Measurements from ENCODE around the gene KRTAP16-1. TPM values are rescaled to one million over a fixed set of nuclear protein-coding genes. Genes with fewer than 3 reads are reported as not detected.

The KRTAP16-1 gene
- total and polyA plus RNA-seq, 2 of the 4 experiments (the other 2 are of a cell fraction): not detected

GRCh38 chr17:41331606-41332005 lies 22.5 kb upstream of the KRTAP16-1 start:
- no peak overlapping the region for H3K27ac ChIP-seq (ENCODE audit: insufficient read depth, low read length)
- ChIA-PET POLR2A (ENCODE audit: unreplicated experiment) (interaction anchor here (0.6 kb wide), 1 partner anchor 153 kb away, joined by 3 read pairs; no protein-coding TSS in a partner anchor), CTCF (no interaction called here)
- DNase-seq: no peak
- H2BK120ac ChIP-seq (ENCODE audit: low read depth, low read length): peak overlapping the region; percentile 54; the same call in 1 of the 2 replicates
- H3K14ac ChIP-seq (replicated peaks; ENCODE audit: low read depth, low read length): no peak overlapping the region
- H3K4ac ChIP-seq (ENCODE audit: low read depth, low read length): no peak overlapping the region
- peaks cover 3% of the 10 kb centered on the region; the same call in 1 of the 2 replicates for H3K9me1 ChIP-seq (ENCODE audit: insufficient read depth, low read length)
- no peak overlapping the region for H2BK15ac ChIP-seq (ENCODE audit: low read depth, low read length)
- H3K4me3 ChIP-seq (ENCODE audit: insufficient read depth, low read depth, low read length): no peak overlapping the region
- no peaks in the 10 kb centered on the region for H3K9me3 ChIP-seq (ENCODE audit: control insufficient read depth, insufficient read depth, low read length)
- H4K8ac ChIP-seq (ENCODE audit: low read depth in 2 of 2, low read length in 2 of 2): no peak overlapping the region
- no peak overlapping the region for H2BK5ac ChIP-seq (ENCODE audit: low read depth, low read length, poor library complexity, severe bottlenecking)
- in situ Hi-C loops (cut with MboI; ENCODE audit: low sequenced_read_pairs) (loop anchor here (5.0 kb wide), 1 partner anchor 331 kb away; no protein-coding TSS in a partner anchor), intact Hi-C loops (cut with micrococcal nuclease) (no loop called here), dilution Hi-C loops (cut with HindIII; ENCODE audit: low sequenced_read_pairs, unreplicated experiment) (no loop called here)
- H4K5ac ChIP-seq (ENCODE audit: low read depth, low read length): no peak overlapping the region
- no peaks in the 10 kb centered on the region for H3K79me1 ChIP-seq (ENCODE audit: low read depth in 1 of 2, low read length in 2 of 2)
- no peak for ATAC-seq (ENCODE audit: low read depth)
- H3K4me2 ChIP-seq (ENCODE audit: low read depth, low read length): no peak overlapping the region
- no peak overlapping the region for H3K18ac ChIP-seq (ENCODE audit: low read depth, low read length)
- no peak for TF ChIP-seq ELK1 (IDR thresholded peaks at IDR 0.05; ENCODE audit: borderline replicate concordance, low read depth, low read length)
- TF ChIP-seq, protein P1, sequence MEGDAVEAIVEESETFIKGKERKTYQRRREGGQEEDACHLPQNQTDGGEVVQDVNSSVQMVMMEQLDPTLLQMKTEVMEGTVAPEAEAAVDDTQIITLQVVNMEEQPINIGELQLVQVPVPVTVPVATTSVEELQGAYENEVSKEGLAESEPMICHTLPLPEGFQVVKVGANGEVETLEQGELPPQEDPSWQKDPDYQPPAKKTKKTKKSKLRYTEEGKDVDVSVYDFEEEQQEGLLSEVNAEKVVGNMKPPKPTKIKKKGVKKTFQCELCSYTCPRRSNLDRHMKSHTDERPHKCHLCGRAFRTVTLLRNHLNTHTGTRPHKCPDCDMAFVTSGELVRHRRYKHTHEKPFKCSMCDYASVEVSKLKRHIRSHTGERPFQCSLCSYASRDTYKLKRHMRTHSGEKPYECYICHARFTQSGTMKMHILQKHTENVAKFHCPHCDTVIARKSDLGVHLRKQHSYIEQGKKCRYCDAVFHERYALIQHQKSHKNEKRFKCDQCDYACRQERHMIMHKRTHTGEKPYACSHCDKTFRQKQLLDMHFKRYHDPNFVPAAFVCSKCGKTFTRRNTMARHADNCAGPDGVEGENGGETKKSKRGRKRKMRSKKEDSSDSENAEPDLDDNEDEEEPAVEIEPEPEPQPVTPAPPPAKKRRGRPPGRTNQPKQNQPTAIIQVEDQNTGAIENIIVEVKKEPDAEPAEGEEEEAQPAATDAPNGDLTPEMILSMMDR (conservative IDR thresholded peaks at IDR 0.05; ENCODE audit: low read depth, low read length): no peak
- no peak for TF ChIP-seq CEBPB (IDR thresholded peaks at IDR 0.05; ENCODE audit: low read depth, low read length)
- TF ChIP-seq BHLHE40 (IDR thresholded peaks at IDR 0.05; ENCODE audit: low read depth, low read length): no peak
- TF ChIP-seq MAZ (IDR thresholded peaks at IDR 0.05; ENCODE audit: borderline replicate concordance, low read depth, low read length): no peak
- TF ChIP-seq NFE2L2 (IDR thresholded peaks at IDR 0.05; ENCODE audit: low read depth, low read length): no peak
- no peak for TF ChIP-seq FOS (IDR thresholded peaks at IDR 0.05; ENCODE audit: low read depth, low read length)
- no peak for TF ChIP-seq MXI1 (IDR thresholded peaks at IDR 0.05; ENCODE audit: borderline replicate concordance, low read depth, low read length)
- TF ChIP-seq RCOR1 (IDR thresholded peaks at IDR 0.05; ENCODE audit: insufficient replicate concordance, low read length): no peak
- no peak for TF ChIP-seq RFX5 (IDR thresholded peaks at IDR 0.05; ENCODE audit: low read depth, low read length)
- no peak for TF ChIP-seq USF2 (IDR thresholded peaks at IDR 0.05; ENCODE audit: low read depth, low read length)
- TF ChIP-seq MAFK (IDR thresholded peaks at IDR 0.05; ENCODE audit: low read depth, low read length): no peak
- TF ChIP-seq CHD1 (IDR thresholded peaks at IDR 0.05; ENCODE audit: low read depth, low read length): no peak
- no peak for TF ChIP-seq POLR2A (IDR thresholded peaks at IDR 0.05; ENCODE audit: low read depth, low read length)
- no peak for TF ChIP-seq SMC3 (IDR thresholded peaks at IDR 0.05; ENCODE audit: low read depth, low read length)
- no peak for TF ChIP-seq RAD21 (IDR thresholded peaks at IDR 0.05; ENCODE audit: low read length)
- H3K4me1 ChIP-seq (ENCODE audit: control insufficient read depth, insufficient read depth, low read length): no peaks in the 10 kb centered on the region
- 53% methylated on average over 3 of the region's 7 CpGs; no CpG with 5 or more reads in 1 of the 2 experiments for WGBS, 2 experiments (ENCODE audit: extremely low coverage in 2 of 2, insufficient read length in 1 of 2)
- no peak overlapping the region; the same call in 1 of the 2 replicates for H2BK20ac ChIP-seq (ENCODE audit: low read depth, low read length)
- H4K91ac ChIP-seq (ENCODE audit: insufficient read depth, low read depth, low read length): no peak overlapping the region
- H3K9ac ChIP-seq (ENCODE audit: low read depth, low read length): no peak overlapping the region
- no peaks in the 10 kb centered on the region for H3K36me3 ChIP-seq (ENCODE audit: control insufficient read depth, insufficient read depth, low read length)
- H3K27me3 ChIP-seq (ENCODE audit: control insufficient read depth, insufficient read depth, low read length): peaks cover 3% of the 10 kb centered on the region
- H4K20me1 ChIP-seq (ENCODE audit: insufficient read depth, low read length): no peaks in the 10 kb centered on the region
- H2AK9ac ChIP-seq (replicated peaks; ENCODE audit: low read depth, low read length, poor library complexity): no peak overlapping the region
- BruUV-seq (replicated peaks): no TSS peak
- H3K23ac ChIP-seq (ENCODE audit: low read depth, low read length): no peak overlapping the region
- H3K56ac ChIP-seq (ENCODE audit: extremely low read depth, insufficient read depth, low read length): no peak overlapping the region
- no peak overlapping the region for H2AFZ ChIP-seq (replicated peaks; ENCODE audit: low read length, poor library complexity)
- H2AK5ac ChIP-seq (ENCODE audit: low read depth, low read length): peak overlapping the region; percentile 72; the same call in 1 of the 2 replicates

All from IMR-90 (cell line).